ENCODE measurements around the gene MBD5. TPM values are rescaled to one million over a fixed set of nuclear protein-coding genes. Genes with fewer than 3 reads are reported as not detected.

Gene MBD5
- total and polyA plus RNA-seq, 12 donors: 5.6 to 61.7 (median 40.5) TPM

GRCh38 chr2:148237911-148238310 is 217.0 kb downstream of the MBD5 start:
- H3K36me3 ChIP-seq (replicated peaks in 1 of 2): no peaks in the 10 kb centered on the region
- H3K4me1 ChIP-seq (replicated peaks in 1 of 2): no peaks in the 10 kb centered on the region
- no peak for DNase-seq
- H3K27me3 ChIP-seq: no peaks in the 10 kb centered on the region
- no peak overlapping the region for H3K27ac ChIP-seq
- H3K9me3 ChIP-seq (replicated peaks in 1 of 3): peaks cover 0 to 8% (median 0%) of the 10 kb centered on the region in 3 donors
- TF ChIP-seq, protein P1, sequence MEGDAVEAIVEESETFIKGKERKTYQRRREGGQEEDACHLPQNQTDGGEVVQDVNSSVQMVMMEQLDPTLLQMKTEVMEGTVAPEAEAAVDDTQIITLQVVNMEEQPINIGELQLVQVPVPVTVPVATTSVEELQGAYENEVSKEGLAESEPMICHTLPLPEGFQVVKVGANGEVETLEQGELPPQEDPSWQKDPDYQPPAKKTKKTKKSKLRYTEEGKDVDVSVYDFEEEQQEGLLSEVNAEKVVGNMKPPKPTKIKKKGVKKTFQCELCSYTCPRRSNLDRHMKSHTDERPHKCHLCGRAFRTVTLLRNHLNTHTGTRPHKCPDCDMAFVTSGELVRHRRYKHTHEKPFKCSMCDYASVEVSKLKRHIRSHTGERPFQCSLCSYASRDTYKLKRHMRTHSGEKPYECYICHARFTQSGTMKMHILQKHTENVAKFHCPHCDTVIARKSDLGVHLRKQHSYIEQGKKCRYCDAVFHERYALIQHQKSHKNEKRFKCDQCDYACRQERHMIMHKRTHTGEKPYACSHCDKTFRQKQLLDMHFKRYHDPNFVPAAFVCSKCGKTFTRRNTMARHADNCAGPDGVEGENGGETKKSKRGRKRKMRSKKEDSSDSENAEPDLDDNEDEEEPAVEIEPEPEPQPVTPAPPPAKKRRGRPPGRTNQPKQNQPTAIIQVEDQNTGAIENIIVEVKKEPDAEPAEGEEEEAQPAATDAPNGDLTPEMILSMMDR (IDR thresholded peaks at IDR 0.05): no peak
- no peak for TF ChIP-seq POLR2A (IDR thresholded peaks at IDR 0.05)
- H3K4me3 ChIP-seq: no peak overlapping the region
- intact Hi-C loops (cut with DNase I): no loop called here

GRCh38 chr2:148238561-148238960 is 217.7 kb downstream of the MBD5 start:
- Histone ChIP-seq H3K27ac (no peak overlapping the region), H3K27me3 (no peaks in the 10 kb centered on the region), H3K4me1 (replicated peaks in 1 of 2) (no peaks in the 10 kb centered on the region), H3K4me3 (no peak overlapping the region), H3K36me3 (replicated peaks in 1 of 2) (no peaks in the 10 kb centered on the region), H3K9me3 (replicated peaks in 1 of 3) (peaks cover 0 to 8% (median 0%) of the 10 kb centered on the region in 3 donors)
- 81 to 96% (median 84%) methylated on average over 4 of the region's 4 CpGs for WGBS, 4 donors
- intact Hi-C loops (cut with DNase I): no loop called here
- no peak for TF ChIP-seq POLR2A (IDR thresholded peaks at IDR 0.05)
- TF ChIP-seq, protein P1 (IDR thresholded peaks at IDR 0.05): no peak
- no peak for DNase-seq

DNA sequence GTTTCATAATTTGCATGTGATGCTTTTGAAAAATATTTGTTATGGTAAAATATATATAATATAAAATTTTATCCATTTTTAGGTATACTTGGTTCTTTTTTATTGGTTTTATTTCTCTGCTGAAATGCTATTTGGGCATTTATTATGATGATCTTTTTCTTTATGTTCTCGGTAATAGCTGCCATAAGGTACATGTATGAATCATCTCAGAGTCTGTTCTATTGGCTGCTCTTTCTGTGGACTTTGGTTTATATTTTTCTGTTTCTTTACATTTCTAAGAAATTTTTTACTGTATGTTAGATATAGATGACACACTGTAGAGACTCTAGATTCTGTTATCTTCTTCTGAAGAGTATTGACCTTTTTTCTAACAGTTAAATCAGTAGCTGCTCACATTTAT is 219.9 kb downstream of the MBD5 start:
- intact Hi-C loops (cut with DNase I): no loop called here
- no peak for TF ChIP-seq POLR2A (IDR thresholded peaks at IDR 0.05)
- TF ChIP-seq, protein P1 (IDR thresholded peaks at IDR 0.05): no peak
- DNase-seq: no peak
- Histone ChIP-seq H3K4me3 (no peak overlapping the region), H3K9me3 (replicated peaks in 1 of 3) (peaks cover 0 to 8% (median 0%) of the 10 kb centered on the region in 3 donors), H3K27me3 (no peaks in the 10 kb centered on the region), H3K36me3 (replicated peaks in 1 of 2) (no peaks in the 10 kb centered on the region), H3K4me1 (replicated peaks in 1 of 2) (no peaks in the 10 kb centered on the region), H3K27ac (no peak overlapping the region)
- WGBS, 4 donors: 95 to 100% (median 97%) methylated on average over 1 of the region's 1 CpG

GRCh38 chr2:148244593-148245292 is 223.9 kb downstream of the MBD5 start:
- Histone ChIP-seq H3K4me1 (replicated peaks in 1 of 2) (no peaks in the 10 kb centered on the region), H3K27me3 (no peaks in the 10 kb centered on the region), H3K27ac (no peak overlapping the region), H3K36me3 (replicated peaks in 1 of 2) (no peaks in the 10 kb centered on the region), H3K9me3 (replicated peaks in 1 of 3) (peaks cover 0 to 5% (median 0%) of the 10 kb centered on the region in 3 donors), H3K4me3 (no peak overlapping the region)
- intact Hi-C loops (cut with DNase I): no loop called here
- WGBS, 4 donors: 80 to 83% (median 81%) methylated on average over 5 of the region's 5 CpGs
- TF ChIP-seq POLR2A (IDR thresholded peaks at IDR 0.05): no peak
- TF ChIP-seq, protein P1 (IDR thresholded peaks at IDR 0.05): no peak
- DNase-seq: no peak

Data from adrenal gland (tissue), 12 donors.